AML-193 (cell line): Measurements from ENCODE around the gene ARID4A.
"Not testable (repeated sequence)": the region's sequence is repeated elsewhere in the genome, so short reads cannot be mapped to it uniquely, and the experiment has no call there.

ENCODE experiments used
- DNase-seq, 2 experiments: peaks; one replicate each; lab custom pipeline; 2025; lab: John Stamatoyannopoulos, UW

The ARID4A gene

GRCh38 chr14:58362272-58362671 is 63.9 kb downstream of the ARID4A start:
- not testable (repeated sequence) for DNase-seq

GRCh38 chr14:58362798-58363412 is 64.5 kb downstream of the ARID4A start:
- DNase-seq: peak; percentile 27 to 51

- DNase-seq: no peak
Measured at GRCh38 chr14:58364316-58364715, 66.0 kb downstream of the ARID4A start.

GRCh38 chr14:58367296-58367695 is 68.9 kb downstream of the ARID4A start:
- no peak for DNase-seq

GRCh38 chr14:58368956-58369355 is 70.6 kb downstream of the ARID4A start:
- no peak for DNase-seq

- DNase-seq: no peak
Measured at GRCh38 chr14:58376791-58377190, 78.4 kb downstream of the ARID4A start.

GRCh38 chr14:58390830-58391229 is 92.5 kb downstream of the ARID4A start:
- DNase-seq: no peak

GRCh38 chr14:58395562-58395811 is 97.1 kb downstream of the ARID4A start:
- DNase-seq: no peak

- peak; percentile 66 to 68 for DNase-seq
Measured at GRCh38 chr14:58395812-58396788, 97.7 kb downstream of the ARID4A start, which contains the start of gene TOMM20L. TOMM20L (plus strand) TSS chr14:58395930; CDS start chr14:58395958, 28 bp downstream.

- no peak for DNase-seq
Measured at GRCh38 chr14:58397156-58397555, 98.8 kb downstream of the ARID4A start.

- no peak for DNase-seq
Measured at GRCh38 chr14:58398495-58398894, 100.1 kb downstream of the ARID4A start.

- no peak for DNase-seq
Measured at GRCh38 chr14:58398895-58399294, 100.5 kb downstream of the ARID4A start.

GRCh38 chr14:58401587-58401986 is 103.2 kb downstream of the ARID4A start:
- DNase-seq: no peak

- no peak for DNase-seq
Measured at GRCh38 chr14:58408681-58409215, 110.4 kb downstream of the ARID4A start.

GRCh38 chr14:58414845-58415244 is 116.5 kb downstream of the ARID4A start:
- no peak for DNase-seq

GRCh38 chr14:58415636-58416547 is 117.5 kb downstream of the ARID4A start:
- no peak for DNase-seq

- DNase-seq: not testable (repeated sequence)
Measured at GRCh38 chr14:58416934-58417333, 118.6 kb downstream of the ARID4A start.
